Esophagus muscularis mucosa (tissue), 3 donors: ENCODE data around the gene HOXA4.

Source experiments
- CTCF ChIP-seq, 3 experiments: fragments of 200-600 bp in 2 of 3; fragments of 450-650 bp in 1 of 3; sonication (generic) in 2 of 3; IDR thresholded peaks; one replicate each; pipeline ENCODE4 v1.5.1; 2017 to 2019; ENCODE audit warnings: antibody characterized with exemption in 3 of 3, mild to moderate bottlenecking in 2 of 3, moderate library complexity in 1 of 3
- POLR2A ChIP-seq: fragments of 450-650 bp; IDR thresholded peaks from one replicate; pipeline ENCODE4 v1.6.1; 2017; ENCODE audit warnings: antibody characterized with exemption, moderate library complexity, mild to moderate bottlenecking, low read depth

- TF ChIP-seq POLR2A = no peak
- no peak for TF ChIP-seq CTCF (IDR thresholded peaks at IDR 0.05)
Observed at GRCh38 chr7:27091941-27092818, 38.4 kb downstream of the HOXA4 start.
